GM18511 (cell line): ENCODE results near the gene MFGE8.
A peak's percentile ranks its signal among the peaks of the same experiment; 100 is the strongest.
"Not testable (repeated sequence)": the region's sequence is repeated elsewhere in the genome, so short reads cannot be mapped to it uniquely, and the experiment has no call there.

Experiments
- ATAC-seq: cut with Tn5 transposase; IDR thresholded peaks from one replicate; pipeline ENCODE4 v1.9.1; 2021; ENCODE audit warnings: mild to moderate bottlenecking, moderate library complexity; ENCODE audit not compliant: unreplicated experiment

MFGE8 gene

GRCh38 chr15:88913017-88913849 lies at the start of gene MFGE8:
MFGE8 (minus strand) TSS chr15:88913379; CDS start chr15:88913319, 60 bp downstream.
- peak; percentile 87 for ATAC-seq

- no peak for ATAC-seq
These were observed 46.3 kb upstream of the MFGE8 start for GRCh38 chr15:88959445-88959844.

DNA sequence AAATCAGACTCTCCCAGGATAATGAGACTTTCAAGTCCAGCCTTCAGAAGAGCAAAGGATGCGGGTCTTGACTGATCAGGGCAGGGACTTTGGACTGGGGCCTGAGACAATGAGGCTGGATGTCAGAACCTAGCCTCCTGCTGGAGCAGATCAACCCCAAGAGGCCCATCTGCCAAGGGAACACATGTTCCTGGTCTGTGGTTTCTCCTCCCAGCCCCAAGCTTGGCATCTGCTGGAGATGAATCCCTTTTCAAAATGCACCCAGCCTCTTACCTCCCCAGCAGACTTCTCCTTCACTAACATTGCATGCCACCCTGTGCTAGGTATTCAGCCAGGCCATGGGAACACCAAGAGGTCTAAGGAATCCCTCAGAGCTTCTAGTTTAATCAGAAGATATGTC lies 43.7 kb upstream of the MFGE8 start:
- ATAC-seq: no peak

- no peak for ATAC-seq
These were observed 43.1 kb upstream of the MFGE8 start for GRCh38 chr15:88956263-88956662.

DNA sequence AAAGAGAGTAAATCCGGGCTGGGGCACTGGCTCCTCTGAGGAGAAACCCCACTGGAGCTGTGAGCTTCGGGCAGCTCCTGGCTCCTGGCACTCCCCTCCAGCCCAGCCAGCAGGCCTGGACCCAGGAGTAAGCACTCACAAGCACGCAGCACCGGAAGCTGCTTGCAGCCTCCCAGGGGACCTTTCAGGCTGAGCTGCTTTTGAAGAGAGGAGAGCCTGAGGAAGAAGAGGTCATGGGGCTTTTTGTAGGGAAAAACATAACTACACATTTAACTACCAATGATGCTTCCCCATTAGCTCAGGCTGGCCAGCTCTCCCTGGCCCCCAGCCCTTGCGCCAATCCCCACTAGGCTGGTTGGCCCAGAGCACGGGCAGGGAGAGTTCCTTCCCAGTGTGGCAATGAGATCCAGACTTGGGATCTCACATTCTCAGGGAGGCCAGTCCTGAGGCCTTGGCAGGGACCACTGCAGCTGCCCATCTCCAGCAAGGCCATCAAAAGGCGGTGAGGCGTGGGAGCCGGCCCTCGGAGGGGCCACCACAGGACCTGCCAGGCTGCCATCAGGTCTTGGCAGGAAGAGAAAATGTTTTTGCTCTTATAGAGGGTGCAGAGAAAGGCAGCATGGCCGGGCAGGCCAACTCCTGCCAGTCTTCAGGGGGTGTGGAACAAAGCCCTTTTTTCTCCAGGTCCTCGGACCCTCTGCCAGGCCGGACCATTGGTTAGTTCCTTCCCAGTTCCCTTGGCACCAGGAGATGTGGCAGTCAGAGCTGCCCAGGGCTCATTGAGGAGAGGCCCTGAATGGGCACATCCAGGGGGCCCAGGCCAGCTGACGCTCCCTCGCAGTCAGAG lies 41.5 kb upstream of the MFGE8 start:
- ATAC-seq: no peak

GRCh38 chr15:88950600-88951160 lies 37.5 kb upstream of the MFGE8 start:
- ATAC-seq: no peak

DNA sequence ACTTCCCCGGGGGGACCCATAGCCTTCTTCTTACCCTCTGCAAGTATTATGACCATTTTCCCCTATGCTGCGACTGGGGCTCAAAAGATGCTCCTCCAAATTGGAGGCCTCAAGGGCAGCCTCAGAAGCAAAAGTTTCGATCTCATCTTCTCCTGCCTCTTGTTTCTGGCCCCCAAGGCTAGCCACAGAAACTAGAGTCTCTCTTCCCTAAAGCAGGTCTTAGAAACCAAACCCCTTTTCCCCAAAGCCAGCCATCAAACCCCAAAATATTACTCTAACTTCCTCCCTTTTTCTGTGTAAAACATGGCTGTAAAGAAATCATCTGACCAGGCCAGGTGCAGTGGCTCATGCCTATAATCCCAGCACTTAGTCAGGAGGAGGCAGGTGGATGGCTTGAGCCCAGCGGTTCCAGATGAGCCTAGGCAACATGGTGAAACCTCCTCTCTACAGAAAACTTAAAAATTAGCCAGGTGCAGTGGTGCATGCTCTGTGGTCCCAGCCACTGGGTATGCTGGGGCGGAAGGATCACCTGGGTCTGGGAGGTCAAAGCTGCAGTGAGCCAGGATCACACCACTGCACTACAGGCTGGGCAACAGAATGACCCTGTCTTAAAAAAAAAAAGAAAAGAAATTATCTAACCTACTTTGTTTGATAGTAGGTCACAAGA lies 36.7 kb upstream of the MFGE8 start:
- ATAC-seq: peak; percentile 71

DNA sequence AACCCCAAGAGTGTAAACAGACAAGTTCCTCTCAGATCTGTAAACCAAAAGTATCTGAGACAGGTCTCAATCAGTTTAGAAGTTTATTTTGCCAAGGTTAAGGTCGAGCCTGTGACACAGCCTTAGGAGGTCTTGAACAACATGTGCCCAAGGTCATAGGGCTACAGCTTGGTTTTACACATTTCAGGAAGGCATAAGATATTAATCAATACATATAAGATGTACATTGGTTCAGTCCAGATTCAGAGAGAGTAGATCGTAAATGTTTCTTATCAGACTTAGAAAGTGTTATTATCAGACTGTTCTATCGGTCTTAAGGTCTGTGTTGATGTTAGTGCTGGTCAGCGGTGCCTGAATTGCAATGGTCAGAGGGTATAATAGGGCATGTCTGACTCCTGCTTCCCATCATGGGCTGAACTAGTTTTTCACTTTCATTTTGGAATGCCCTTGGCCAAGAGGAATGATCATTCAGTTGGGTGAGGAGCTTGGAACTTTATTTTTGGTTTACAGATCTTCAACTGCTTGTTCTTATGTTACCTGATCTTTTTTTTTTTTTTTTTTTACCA lies 27.0 kb upstream of the MFGE8 start:
- ATAC-seq: no peak

DNA sequence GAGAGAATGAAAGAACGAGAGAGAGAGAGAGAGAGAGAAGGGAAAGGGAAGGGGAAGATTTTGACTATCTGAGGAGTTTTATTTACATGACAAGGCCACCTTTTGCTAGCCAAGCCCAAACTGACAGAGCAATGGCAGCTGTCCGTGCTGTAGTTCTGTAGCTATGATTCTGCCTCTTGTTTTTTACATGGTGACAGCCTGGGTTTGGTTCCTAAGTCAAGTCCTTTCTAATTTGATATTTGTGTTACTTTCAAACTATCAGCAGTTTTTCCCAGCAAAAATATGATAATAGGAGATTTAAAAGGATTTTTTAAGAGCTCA lies 26.3 kb upstream of the MFGE8 start:
- ATAC-seq: no peak

DNA sequence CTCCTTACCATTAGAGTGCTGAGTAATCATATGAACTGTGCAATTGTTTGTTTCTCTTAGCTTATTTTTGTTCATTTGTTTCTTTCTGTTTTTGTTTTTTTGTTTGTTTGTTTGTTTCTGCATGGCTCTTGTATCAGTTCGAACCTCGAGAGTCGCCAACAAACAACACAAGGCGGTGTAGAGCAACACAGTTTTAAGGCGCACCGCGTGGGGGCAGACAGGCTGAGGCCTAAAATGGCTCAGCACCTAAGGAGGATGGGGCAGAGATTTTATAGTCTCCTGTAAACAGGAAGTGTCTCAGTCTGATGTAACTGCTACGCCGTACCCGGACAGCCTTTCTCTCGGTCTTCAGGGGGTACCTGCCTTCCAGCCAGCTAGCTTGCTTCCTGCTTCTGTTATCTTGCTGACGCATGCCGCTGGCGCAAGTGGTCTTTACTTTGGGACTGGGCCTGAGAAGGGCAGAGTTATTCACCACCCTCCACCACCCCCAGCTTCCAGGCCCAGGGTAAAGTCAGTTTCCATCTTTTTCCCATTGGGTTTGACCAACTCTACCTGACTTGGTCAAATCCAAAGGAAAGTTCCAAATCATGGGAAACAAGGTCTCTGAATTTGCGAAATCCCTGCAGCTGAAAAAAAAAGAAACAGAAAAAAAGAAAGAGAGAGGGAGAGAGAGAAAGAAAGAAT lies 25.8 kb upstream of the MFGE8 start:
- no peak for ATAC-seq

- ATAC-seq: not testable (repeated sequence)
These were observed 21.3 kb upstream of the MFGE8 start for GRCh38 chr15:88934449-88934848.

- ATAC-seq: no peak
These were observed 19.7 kb upstream of the MFGE8 start for GRCh38 chr15:88932875-88933330.

DNA sequence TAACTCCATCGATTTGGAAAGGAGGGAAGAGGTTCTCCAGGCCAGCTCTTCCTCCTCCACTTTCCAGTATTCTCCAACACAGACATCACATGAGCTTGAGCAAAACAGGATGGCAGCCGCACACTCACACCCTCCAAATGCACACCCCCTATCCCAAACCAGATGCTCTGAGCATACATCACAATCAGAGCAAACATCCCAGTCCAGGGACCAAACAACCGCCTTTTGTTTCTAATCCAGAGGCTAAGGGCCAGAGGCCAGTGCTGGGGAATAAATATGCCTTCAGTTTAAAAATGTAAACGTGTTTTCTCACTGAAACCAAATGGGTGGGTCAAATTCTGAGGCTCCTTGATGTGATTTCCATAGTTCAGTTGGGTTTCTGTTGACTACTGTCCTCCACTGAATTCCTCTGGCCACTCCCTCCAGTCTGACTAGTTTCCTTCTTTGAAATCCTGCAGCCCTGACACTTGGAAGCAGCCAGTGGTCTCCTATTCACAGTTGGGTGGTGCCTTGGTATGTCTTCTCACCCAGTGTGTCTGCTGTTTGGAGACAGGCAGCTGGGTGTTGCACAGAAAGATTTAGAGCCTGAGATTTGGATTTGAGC lies 19.2 kb upstream of the MFGE8 start:
- no peak for ATAC-seq

GRCh38 chr15:88930579-88930978 lies 17.4 kb upstream of the MFGE8 start:
- ATAC-seq: no peak

GRCh38 chr15:88929358-88930098 lies 16.3 kb upstream of the MFGE8 start:
- not testable (repeated sequence) for ATAC-seq

GRCh38 chr15:88928192-88928591 lies 15.0 kb upstream of the MFGE8 start:
- ATAC-seq: not testable (repeated sequence)

DNA sequence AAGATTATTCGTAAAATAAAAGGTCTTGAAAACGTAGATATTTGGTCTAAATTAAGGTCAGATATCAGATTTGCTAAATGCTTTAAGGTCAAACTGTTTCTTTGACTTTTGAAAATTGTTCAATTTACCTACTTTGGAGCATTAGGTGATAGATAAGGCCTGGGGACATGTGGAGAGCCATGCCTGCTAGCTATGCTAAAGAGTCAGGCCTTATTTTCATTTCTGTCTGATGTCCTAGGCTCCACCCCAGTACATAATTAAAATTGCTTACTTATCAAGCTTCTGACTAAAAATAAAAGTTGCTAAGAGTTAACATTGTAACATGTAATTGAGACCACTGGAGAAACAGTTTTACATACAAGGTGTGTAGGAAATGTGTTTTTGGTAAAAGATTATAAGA lies 12.5 kb upstream of the MFGE8 start:
- not testable (repeated sequence) for ATAC-seq

DNA sequence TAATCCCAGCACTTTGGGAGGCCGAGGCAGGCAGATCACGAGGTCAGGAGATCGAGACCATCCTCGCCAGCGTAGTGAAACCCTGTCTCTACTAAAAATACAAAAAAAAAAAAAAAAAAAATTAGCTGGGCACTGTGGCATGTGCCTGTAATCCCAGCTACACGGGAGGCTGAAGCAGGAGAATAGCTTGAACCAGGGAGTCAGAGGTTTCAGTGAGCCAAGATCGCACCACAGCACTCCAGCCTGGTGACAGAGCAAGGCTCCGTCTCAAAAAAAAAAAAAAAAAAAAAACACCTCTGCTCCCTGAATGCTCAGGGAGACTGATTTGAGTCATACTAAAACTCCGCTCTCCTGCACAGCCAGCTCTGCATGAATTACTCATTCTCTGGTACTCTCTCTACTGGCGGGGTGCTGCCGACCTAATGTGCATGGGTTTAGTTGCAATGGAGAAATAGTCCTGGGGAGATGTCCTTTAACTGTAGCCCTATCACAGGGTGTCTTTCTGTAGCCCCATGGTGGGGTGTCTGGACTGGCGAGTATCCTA lies 7.8 kb upstream of the MFGE8 start:
- ATAC-seq: peak; percentile 77
